Left renal pelvis (tissue), 4 donors: ENCODE data around the gene TFAP2D. TPM values are rescaled to one million over a fixed set of nuclear protein-coding genes. Genes with fewer than 3 reads are reported as not detected.
A peak's percentile ranks its signal among the peaks of the same experiment; 100 is the strongest.

Experiments
- DNase-seq, 4 donors: peaks; one replicate each; pipeline ENCODE4 v3.0.0-alpha.2; 2013; ENCODE audit warnings: low read depth in 4 of 4, low spot score in 3 of 4
- polyA plus RNA-seq, 4 donors: library from polyadenylated mRNA; unstranded; fragments of 120-200 nt; gene quantifications; one replicate each; pipeline ENCODE4 v1.2.1, GENCODE V29; 2013; ENCODE audit not compliant: insufficient read length in 4 of 4

TFAP2D gene
- not detected for polyA plus RNA-seq

DNA sequence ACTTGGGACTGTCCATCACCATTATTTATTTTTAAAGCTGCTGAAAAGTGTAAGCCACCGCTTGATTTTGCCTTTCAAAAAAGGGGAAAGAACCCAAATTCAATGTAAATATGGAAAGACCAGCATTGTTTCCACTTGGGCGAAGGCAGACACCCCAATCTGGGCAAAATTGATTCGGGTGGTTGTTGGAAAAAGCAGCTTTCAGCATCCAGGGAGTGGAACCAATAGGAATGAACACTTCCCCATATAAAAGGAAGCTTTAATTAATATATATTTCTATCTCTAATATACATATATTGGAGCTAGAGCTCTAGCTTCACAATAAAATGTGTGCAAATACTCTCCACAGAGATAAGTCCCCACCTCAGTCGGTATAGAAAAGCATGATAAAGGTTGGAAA, at the start of gene TFAP2D:
Gene TFAP2D (plus strand): TSS at position 301 of the 400 bp plus-strand sequence. CDS start 530 bp downstream, outside the sequence.
- DNase-seq, result no peak

DNA sequence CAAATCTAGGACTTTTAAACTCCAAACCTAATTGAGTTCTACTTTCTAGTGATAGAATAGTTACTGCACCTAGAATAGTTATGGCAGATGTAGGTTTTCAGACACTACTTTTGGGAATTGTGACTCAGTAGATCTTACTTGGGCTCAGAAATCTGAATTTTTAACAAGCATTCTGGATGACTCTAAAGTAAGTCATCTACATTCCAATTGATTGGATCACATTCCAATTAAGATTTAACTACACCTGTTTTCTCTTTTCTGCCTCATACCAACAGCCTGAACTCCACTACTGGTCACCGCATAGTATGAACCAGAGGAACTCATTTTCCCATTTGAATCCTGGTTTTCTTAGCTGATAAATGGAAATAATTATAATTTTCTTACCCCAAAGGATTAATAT, 49.5 kb upstream of the TFAP2D start:
- DNase-seq, result no peak

- DNase-seq, result no peak
Observed at GRCh38 chr6:50666089-50666488, 47.2 kb upstream of the TFAP2D start.

GRCh38 chr6:50681213-50681824, 32.0 kb upstream of the TFAP2D start:
- DNase-seq, result no peak

DNA sequence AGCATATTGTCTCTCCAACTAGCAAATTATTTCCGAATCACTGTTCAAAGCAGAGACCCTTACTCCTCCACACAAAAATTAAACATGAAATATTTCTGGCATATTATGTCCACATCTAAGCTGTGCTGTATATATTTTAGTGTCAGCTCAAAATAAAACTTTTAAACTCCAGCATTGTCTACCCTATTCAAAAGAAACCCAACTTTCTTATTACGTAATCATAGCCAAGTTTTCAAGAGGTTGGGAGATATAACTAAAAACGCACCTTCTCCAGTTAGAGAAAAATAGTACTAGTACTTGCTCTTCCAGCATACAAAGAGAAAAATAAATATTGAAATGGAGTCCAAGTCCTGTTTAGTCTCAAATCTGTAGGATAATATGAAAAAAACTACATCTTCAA, 24.1 kb upstream of the TFAP2D start:
- DNase-seq, result no peak

GRCh38 chr6:50691814-50692495, 21.4 kb upstream of the TFAP2D start:
- DNase-seq, result no peak

DNA sequence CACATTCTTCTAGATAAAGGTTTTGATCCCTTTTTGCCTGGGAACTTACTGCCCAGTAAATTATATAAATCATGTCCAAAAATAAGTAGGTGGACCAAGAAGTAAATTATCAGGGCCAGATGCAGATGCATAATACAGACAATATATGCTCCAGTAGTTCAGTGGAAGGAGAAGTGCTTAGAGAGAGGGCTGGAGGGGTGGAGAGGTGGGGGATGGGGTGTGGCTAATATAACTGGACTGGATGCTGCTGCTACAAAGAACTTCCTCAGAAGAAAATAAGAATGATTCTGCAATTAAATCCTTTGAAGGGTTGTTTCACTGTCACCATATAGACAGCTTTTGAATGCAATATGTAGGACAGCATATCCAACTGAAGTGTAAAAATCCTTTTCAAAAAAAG, 14.8 kb upstream of the TFAP2D start:
- DNase-seq, result no peak

GRCh38 chr6:50699051-50699775, 14.1 kb upstream of the TFAP2D start:
- peak in 1 of 4 donors; percentile 7 for DNase-seq

DNA sequence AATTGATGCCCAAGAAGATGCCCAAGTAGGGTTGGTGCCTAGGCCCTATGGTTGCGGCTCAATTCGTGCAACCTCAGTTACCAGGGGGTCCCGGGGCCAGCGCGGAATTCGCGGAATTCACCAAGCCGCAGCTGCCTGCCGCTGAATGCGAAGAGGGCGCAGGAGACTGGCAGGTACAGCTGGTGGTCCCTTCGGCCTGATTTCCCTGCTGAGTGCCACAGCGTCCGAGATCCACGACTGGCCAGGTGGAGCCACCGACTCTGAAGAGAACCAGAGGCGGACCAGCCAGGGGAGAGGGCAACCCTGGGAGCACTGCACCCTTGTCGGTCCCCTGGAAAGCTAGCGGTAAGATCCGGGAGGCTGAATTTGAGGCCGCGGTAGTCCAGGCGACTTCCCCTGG, 6.8 kb upstream of the TFAP2D start:
- no peak for DNase-seq

DNA sequence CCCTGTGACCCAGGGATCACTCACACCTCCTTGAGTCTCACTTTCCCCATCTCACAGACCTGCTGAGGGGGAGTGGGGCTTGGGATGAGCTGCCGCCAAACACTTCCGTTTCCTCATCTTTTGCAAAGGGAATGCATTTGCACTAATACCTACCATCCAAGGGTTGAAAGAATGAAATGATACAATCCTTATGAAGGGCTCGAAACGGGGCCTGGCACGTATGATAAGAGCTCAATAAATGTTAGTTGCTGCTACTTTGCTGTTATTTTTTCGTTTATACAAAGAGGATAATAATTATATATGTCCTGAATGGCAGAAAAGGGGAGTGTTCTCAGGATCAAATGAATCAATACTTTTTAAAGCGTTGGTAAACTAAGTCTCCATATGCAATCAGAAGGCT, 6.1 kb upstream of the TFAP2D start:
- DNase-seq, result no peak

DNA sequence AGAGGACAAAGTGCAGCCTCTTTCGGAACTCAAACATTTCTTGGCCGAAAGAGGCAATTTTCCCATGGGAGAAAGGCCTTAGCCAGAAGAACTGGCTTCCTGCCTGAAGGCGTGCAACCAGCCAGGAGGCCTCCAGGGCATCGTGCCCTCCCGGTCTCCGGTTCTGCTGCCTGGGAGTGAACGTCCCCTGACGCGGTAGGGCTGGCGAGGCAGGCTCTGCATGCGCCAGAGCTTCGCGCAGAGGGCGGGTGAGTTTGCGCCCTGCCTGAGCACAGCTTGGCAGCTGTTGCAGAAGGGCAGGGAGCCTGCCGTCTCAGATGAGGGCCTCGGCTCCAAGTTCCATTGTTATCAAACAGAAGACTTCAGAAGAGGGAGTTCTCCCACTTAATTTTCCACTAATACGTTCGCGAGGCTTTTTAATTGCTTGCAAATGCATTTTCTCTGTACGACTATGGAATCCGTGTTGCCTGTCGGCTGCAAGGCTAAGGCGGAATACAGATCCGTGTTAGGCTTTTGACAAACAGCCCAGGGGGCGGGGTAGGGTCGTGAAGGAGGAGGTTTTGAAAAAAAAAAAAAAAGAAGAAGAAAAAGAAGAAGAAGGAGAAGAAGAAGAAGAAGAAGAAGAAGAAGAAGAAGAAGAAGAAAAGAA, 5.5 kb upstream of the TFAP2D start:
- no peak for DNase-seq

DNA sequence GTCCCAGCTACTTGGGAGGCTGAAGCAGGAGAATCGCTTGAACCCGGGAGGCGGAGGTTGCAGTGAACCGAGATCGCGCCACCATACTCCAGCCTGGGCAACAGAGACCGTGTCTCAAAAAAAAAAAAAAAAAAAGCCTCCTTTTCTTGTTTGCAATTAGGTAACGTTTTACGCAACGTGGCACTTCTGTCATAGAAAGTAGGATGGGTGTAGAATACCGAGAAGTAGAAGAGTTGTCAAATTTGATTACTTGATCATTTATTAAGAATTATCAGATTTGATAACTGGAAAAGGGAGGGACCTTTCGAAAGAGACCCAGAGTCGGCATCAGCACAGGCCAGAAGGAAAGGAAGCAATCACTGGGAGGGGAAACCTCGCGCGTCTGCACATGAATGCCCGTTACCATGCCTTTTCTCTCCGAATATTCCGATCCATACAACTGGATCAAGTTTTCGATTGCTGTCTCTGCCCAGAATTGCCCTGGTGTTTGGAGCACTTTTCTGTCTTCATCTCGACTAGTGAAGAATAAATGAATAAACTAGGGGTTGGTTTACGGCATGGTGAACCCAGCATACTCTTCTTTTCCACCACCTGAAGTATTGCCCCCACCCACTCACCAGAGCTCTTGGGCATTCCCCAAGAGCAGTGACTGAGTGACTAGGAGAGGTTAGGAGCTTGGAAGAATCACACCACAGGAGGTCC, 4.5 kb upstream of the TFAP2D start:
- DNase-seq, result no peak

DNA sequence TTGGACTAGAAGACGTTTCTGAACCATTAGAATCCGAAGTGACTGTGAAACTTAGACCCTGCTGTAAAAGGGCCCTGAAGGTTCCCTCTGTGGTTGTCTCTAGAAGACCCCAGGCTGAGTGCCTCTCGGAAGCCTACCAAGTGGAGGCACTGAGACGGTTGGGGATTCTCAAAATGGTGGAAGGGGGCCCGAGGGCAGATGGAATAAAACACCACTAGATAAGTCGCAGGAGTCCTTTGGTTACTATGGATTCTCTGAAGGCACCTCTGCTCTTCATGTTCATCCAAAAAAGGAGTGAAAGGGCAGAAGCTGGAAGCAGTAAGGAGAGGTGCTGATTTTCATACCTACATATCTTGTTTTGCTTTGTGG, 4.0 kb upstream of the TFAP2D start:
- no peak for DNase-seq

DNA sequence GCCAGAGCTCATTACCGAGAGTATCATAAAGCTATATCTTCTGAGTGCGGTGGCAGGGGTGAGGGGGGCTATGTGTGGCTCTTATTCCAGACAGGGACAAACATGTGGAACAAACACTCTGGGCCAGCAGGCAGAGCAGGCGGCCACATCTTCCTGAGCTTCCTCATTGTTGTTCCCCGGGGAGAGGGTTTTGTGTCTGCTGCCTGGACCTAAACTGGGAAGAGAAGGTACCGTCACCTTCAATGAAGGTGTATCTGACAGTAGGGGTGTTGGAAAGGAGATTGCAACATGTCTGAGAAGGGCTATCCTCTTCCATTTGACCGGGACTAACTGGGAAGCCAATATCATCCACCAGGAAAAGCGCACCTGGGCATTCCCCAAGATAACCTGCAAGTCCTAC, 1.6 kb upstream of the TFAP2D start:
- no peak for DNase-seq

DNA sequence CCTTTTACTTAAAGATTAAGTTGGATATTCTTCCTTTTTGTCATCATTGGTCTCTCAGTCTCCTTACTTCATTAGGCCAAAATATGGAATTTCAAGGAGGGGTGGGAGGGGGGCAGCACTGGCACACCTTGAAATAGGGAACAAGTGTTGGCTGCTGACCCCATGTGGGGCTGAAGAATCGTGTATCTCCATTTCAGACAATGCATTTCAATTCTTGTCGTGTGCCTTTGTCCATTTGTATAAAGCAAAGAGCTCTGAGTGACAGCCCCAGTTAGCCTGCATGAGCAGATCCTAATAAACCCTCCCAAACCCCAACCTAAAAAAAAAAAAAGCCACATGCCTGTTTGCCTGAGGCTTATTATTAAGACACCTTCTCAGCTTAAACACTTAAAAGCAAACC, 1.0 kb upstream of the TFAP2D start:
- no peak for DNase-seq

- DNase-seq, result no peak
Observed at GRCh38 chr6:50713977-50714486, 706 bp downstream of the TFAP2D start.

- no peak for DNase-seq
Observed at GRCh38 chr6:50714487-50715379, 1.4 kb downstream of the TFAP2D start.

- no peak for DNase-seq
Observed at GRCh38 chr6:50716899-50717509, 3.7 kb downstream of the TFAP2D start.
